Breast epithelium (tissue), 4 donors: ENCODE measurements around the gene CNPPD1. TPM values are rescaled to one million over a fixed set of nuclear protein-coding genes. Genes with fewer than 3 reads are reported as not detected.

Experiments
- DNase-seq, 2 donors: peaks; one replicate each; pipeline ENCODE4 v3.0.0-alpha.2; 2019; ENCODE audit warnings: low spot score in 2 of 2
- H3K27ac ChIP-seq, 2 donors: fragments of 200-600 bp; sonication (generic) in 1 of 2; one replicate each; pipeline ENCODE4 v1.5.1; 2016 to 2019; ENCODE audit warnings: mild to moderate bottlenecking in 1 of 2
- H3K27me3 ChIP-seq, 2 donors: fragments of 200-600 bp; sonication (generic) in 1 of 2; one replicate each; pipeline versions ENCODE4 v1.5.1 to v1.6.0; 2017 to 2019; ENCODE audit warnings: control low read depth in 1 of 2, mild to moderate bottlenecking in 1 of 2
- H3K36me3 ChIP-seq: fragments of 200-600 bp; one replicate; pipeline ENCODE4 v1.5.1; 2019
- H3K4me1 ChIP-seq, 2 donors: fragments of 200-600 bp; sonication (generic); one replicate each; pipeline ENCODE4 v1.5.1; 2016 to 2019; ENCODE audit warnings: control low read depth in 1 of 2
- H3K4me3 ChIP-seq, 3 donors: fragments of 200-600 bp; sonication (generic); 1 replicate in 2 of 3; 2 replicates in 1 of 3; pipeline ENCODE4 v1.5.1; 2016 to 2019; ENCODE audit warnings: mild to moderate bottlenecking in 3 of 3, moderate library complexity in 2 of 3
- H3K9me3 ChIP-seq, 2 donors: fragments of 200-600 bp; sonication (generic) in 1 of 2; one replicate each; pipeline ENCODE4 v1.5.1; 2016 to 2019; ENCODE audit warnings: control low read depth in 1 of 2
- POLR2A ChIP-seq: fragments of 450-650 bp; IDR thresholded peaks from one replicate; pipeline ENCODE4 v1.6.1; 2016; ENCODE audit warnings: antibody characterized with exemption, mild to moderate bottlenecking, moderate library complexity
- POLR2AphosphoS5 ChIP-seq, 3 donors: sonication (generic); formaldehyde crosslinking; IDR thresholded peaks; one replicate each; pipeline ENCODE4 v1.6.1; 2017; ENCODE audit warnings: antibody characterized with exemption in 3 of 3
- intact Hi-C: fragments of 100-400 bp; cut with DNase I; formaldehyde crosslinking; loops from one replicate; pipeline ENCODE4 v1.15.1; 2023; ENCODE audit warnings: low total_unique reads
- total RNA-seq, 3 donors: library from RNA; depleted of rRNA; stranded (reverse); fragments of >200 nt; gene quantifications; one replicate each; pipeline ENCODE4 v1.1.0, GENCODE V29; 2016
- TF ChIP-seq, protein P1 (sequence below), 3 donors: fragments of 450-650 bp; IDR thresholded peaks; one replicate each; pipeline ENCODE4 v1.5.1; 2016 to 2017; ENCODE audit warnings: antibody characterized with exemption in 3 of 3, mild to moderate bottlenecking in 3 of 3, moderate library complexity in 3 of 3

CNPPD1 gene
- 10 to 100 TPM; 37.0 to 60.3 (median 37.2) TPM for total RNA-seq

DNA sequence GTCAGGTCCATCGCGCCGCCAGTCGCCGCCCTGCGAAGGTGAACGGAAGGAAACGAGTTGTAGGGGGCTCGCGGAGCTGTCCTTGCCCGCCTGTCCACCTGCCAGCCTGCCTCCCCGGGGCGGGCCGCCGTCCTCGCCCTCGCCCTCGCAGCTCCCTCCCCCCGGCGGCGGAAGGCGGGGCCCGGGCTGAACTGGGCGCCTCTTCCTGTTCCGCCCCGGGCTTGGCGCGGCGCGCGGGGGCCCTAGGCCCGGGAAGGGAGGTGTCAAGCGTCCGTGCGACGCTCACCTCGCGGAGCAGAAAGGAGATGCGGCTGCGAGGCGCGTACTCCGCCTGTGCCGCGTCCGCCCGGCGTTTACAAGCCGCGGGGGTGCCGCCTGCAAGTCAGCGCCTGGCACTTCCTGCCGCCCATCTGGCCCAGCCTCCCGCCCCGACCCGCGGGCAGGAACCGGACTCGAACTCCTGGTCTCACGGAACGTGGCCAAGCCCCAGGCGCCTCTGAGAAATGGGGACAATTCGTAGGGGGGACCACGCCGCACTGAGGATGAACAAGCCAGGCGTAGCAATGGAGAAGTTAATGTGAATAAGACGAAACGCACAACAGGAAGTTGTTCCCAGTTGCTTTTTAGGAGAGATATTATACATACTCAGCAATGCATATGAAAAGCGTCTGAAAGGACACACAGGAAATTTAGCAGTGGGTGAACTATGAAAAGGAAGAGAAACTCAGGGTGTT is at the start of gene CNPPD1:
CNPPD1 (minus strand) TSS at position 108 of the 734 bp plus-strand sequence; CDS start at position 11, 97 bp downstream.
- Histone ChIP-seq H3K4me1 (peaks cover 0 to 19% of the 10 kb centered on the region in 2 donors), H3K9me3 (no peaks in the 10 kb centered on the region), H3K4me3 (peak within 1 kb of the TSS; percentile 77 to 92 (median 90)), H3K36me3 (no peaks in the 10 kb centered on the region), H3K27me3 (no peaks in the 10 kb centered on the region), H3K27ac (peak within 1 kb of the TSS; percentile 97 to 99)
- peak; percentile 81 to 84 for DNase-seq
- intact Hi-C loops: loop anchor here (10.0 kb wide), 1 partner anchor 508 kb away; no protein-coding TSS in a partner anchor
- TF ChIP-seq POLR2AphosphoS5 (IDR thresholded peaks at IDR 0.05) (peak; percentile 93 to 96 (median 96)), POLR2A (peak; percentile 94)
- TF ChIP-seq, protein P1, sequence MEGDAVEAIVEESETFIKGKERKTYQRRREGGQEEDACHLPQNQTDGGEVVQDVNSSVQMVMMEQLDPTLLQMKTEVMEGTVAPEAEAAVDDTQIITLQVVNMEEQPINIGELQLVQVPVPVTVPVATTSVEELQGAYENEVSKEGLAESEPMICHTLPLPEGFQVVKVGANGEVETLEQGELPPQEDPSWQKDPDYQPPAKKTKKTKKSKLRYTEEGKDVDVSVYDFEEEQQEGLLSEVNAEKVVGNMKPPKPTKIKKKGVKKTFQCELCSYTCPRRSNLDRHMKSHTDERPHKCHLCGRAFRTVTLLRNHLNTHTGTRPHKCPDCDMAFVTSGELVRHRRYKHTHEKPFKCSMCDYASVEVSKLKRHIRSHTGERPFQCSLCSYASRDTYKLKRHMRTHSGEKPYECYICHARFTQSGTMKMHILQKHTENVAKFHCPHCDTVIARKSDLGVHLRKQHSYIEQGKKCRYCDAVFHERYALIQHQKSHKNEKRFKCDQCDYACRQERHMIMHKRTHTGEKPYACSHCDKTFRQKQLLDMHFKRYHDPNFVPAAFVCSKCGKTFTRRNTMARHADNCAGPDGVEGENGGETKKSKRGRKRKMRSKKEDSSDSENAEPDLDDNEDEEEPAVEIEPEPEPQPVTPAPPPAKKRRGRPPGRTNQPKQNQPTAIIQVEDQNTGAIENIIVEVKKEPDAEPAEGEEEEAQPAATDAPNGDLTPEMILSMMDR (IDR thresholded peaks at IDR 0.05): no peak

DNA sequence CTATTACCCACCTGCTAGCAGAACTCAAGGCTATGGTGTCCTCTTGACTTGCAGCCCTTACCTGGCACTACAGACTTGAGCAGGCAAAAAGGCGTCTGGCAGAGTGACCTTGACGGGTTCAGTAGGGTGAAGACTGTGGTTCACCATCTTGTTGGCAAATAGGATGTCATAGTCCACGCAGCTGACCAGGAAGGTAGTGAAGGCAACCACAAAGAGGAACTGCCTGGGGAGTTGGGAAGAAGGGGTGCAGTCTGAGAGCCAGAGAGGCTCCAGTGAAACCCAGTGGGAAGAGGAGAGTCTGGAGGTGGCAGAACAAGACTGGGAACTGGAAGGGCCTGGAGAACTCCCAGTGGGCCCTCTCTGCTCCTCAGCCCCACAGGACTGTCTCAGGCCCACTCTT is 48.6 kb upstream of the CNPPD1 start:
- Histone ChIP-seq H3K4me1 (peaks cover 5 to 9% of the 10 kb centered on the region in 2 donors), H3K9me3 (no peaks in the 10 kb centered on the region), H3K4me3 (no peak overlapping the region), H3K27ac (no peak overlapping the region), H3K27me3 (no peaks in the 10 kb centered on the region), H3K36me3 (peaks cover 12% of the 10 kb centered on the region)
- DNase-seq: no peak
- TF ChIP-seq, protein P1 (IDR thresholded peaks at IDR 0.05): no peak
- TF ChIP-seq POLR2A (no peak), POLR2AphosphoS5 (IDR thresholded peaks at IDR 0.05) (no peak)
- intact Hi-C loops: no loop called here

DNA sequence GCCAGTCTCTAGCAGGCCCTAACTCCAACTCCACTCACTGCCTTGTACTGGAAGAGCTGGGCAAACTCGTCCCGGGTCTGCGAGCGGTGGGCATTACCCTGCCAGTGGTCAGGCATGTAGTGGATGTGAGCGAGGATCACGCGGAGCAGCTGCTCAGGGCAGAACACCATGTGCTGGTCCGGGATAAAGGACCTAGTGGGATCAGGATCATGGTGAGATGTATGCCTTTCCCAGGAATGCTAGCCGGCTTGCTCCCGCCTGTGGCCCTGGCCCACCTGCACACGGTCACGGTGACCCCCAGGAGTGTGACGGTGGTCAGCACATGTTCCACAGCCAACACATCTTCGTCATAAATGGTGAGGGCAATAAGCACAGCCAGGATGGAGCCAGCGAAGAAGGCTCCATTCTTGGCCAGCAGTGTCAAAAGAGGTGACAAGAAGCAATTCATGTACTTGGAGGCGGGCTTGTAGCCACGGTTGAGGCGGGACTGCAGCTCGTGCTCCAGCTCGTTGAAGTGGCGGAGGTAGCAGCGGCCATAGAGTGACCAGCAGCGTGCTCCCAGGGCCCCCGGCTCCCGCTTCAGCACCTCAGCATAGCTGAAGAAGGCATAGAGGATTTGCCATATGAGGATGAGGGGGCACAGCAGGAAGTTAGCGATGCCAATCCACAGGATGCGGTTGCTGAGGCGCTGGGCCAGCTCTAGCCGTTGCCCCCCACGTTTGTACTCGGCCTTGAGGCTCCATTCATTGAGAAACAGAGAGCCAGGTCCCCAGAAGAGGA is 47.3 kb upstream of the CNPPD1 start:
- Histone ChIP-seq H3K4me3 (no peak overlapping the region), H3K36me3 (peaks cover 12% of the 10 kb centered on the region), H3K9me3 (no peaks in the 10 kb centered on the region), H3K27me3 (no peaks in the 10 kb centered on the region), H3K4me1 (peaks cover 11 to 14% of the 10 kb centered on the region in 2 donors), H3K27ac (no peak overlapping the region)
- no peak for DNase-seq
- TF ChIP-seq POLR2A: no peak
- no peak for TF ChIP-seq POLR2AphosphoS5 (IDR thresholded peaks at IDR 0.05)
- TF ChIP-seq, protein P1 (IDR thresholded peaks at IDR 0.05): no peak
- intact Hi-C loops: no loop called here

DNA sequence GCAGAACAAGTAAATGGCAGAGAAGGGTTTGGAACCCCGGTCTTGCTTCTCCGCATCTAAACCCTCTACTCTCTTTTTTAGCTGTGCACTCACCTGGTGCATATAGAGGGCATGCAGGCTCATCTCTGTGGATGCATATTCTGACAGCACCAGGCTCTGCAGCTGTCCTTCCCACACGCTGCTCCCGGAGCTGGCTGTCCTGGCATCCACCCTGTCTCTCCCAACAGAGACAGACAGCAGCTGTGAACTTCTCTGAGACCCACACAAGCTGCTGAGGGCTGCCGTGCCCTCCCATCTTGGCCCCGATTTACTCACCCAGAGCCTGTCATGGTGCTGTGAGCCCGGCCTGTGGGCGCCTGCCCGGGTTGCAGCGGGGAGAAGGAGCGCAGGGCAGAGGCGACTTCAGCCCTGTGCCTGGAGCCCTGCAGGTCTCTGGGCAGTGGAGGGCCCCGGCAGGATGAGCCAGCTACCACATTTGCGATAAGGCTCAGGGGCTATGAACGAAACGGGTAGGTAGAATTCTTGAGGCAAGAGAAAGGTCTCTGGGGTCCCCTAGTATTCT is 45.3 kb upstream of the CNPPD1 start:
- Histone ChIP-seq H3K4me3 (no peak overlapping the region), H3K9me3 (no peaks in the 10 kb centered on the region), H3K27me3 (no peaks in the 10 kb centered on the region), H3K36me3 (peaks cover 12% of the 10 kb centered on the region), H3K4me1 (peaks cover 8 to 17% of the 10 kb centered on the region in 2 donors), H3K27ac (no peak overlapping the region)
- TF ChIP-seq, protein P1 (IDR thresholded peaks at IDR 0.05): no peak
- TF ChIP-seq POLR2AphosphoS5 (IDR thresholded peaks at IDR 0.05) (no peak), POLR2A (no peak)
- DNase-seq: no peak
- intact Hi-C loops: no loop called here
